Ectodermal cell (in vitro differentiated cells): Measurements from ENCODE around the gene CNTN5.

ENCODE experiments used
- H3K27ac ChIP-seq: 2 replicates; pipeline ENCODE4 v1.7.0; 2013; ENCODE audit warnings: mild to moderate bottlenecking, low read depth, low read length; ENCODE audit not compliant: insufficient read depth, poor library complexity, severe bottlenecking
- H3K27me3 ChIP-seq: 2 replicates; pipeline ENCODE4 v1.7.0; 2013; ENCODE audit warnings: mild to moderate bottlenecking, low read length; ENCODE audit not compliant: insufficient read depth, control insufficient read depth, poor library complexity, severe bottlenecking
- H3K36me3 ChIP-seq: one replicate; pipeline ENCODE4 v1.7.0; 2013; ENCODE audit warnings: low read length; ENCODE audit not compliant: control insufficient read depth, insufficient read depth
- H3K4me1 ChIP-seq: one replicate; pipeline ENCODE4 v1.7.0; 2013; ENCODE audit warnings: low read length; ENCODE audit not compliant: control insufficient read depth, insufficient read depth
- H3K4me3 ChIP-seq: 2 replicates; pipeline ENCODE4 v1.7.0; 2013; ENCODE audit warnings: low read depth, low read length, control low read depth; ENCODE audit not compliant: insufficient read depth
- H3K9me3 ChIP-seq: 2 replicates; pipeline ENCODE4 v1.7.0; 2013; ENCODE audit warnings: mild to moderate bottlenecking, low read length, moderate library complexity; ENCODE audit not compliant: control insufficient read depth
- WGBS, 2 experiments: methylation state at CpG; one replicate each; pipeline ENCODE4 v1.1.7; 2013; ENCODE audit warnings: missing lambda C conversion rate in 2 of 2; 5-methylcytosine and 5-hydroxymethylcytosine counted together

CNTN5 gene

DNA sequence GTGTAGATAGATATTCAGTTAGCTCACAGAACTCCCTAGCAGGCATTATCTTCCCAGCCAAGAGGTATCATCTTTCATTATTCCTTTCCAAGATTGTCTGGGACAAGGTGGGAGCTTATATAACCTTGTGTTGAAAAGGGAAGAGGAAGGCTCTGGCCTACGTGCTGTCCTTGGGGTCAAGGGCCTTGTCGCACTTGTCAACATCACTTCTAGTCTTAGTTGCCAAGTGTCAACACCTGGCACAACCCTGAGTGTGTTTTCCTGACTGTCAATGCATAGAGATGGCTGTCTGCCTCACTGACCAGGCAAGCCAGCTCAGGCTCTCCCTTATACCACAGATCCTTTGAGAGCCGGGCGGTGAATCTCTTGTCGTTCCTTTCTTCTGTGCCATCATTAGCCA is 331.9 kb downstream of the CNTN5 start:
- no peaks in the 10 kb centered on the region for H3K36me3 ChIP-seq
- H3K9me3 ChIP-seq, result no peaks in the 10 kb centered on the region
- no peaks in the 10 kb centered on the region for H3K27me3 ChIP-seq
- H3K4me1 ChIP-seq, result no peaks in the 10 kb centered on the region
- WGBS, 2 experiments, result 88 to 92% methylated on average over 5 of the region's 5 CpGs
- no peak overlapping the region for H3K4me3 ChIP-seq
- no peak overlapping the region for H3K27ac ChIP-seq

DNA sequence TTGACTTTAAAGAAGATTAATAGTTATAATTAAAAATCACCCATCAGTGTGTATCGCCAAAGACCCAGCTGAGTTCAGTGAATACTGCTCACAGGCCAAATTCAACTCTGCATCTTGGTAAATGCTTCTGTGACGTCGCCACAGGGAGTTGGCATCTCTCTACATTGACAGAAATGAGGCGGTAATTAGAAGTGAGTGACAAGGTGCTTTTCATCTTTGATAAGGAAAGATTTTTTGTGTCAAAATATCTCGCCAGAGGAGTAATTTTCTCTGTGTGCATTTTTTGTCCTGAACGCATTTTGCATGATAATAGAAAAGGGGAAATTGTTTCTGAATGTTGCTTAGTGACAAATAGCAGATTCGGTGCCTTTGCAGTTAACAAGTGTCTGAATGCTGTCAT is 345.8 kb downstream of the CNTN5 start:
- WGBS, 2 experiments, result 88 to 91% methylated on average over 7 of the region's 7 CpGs

DNA sequence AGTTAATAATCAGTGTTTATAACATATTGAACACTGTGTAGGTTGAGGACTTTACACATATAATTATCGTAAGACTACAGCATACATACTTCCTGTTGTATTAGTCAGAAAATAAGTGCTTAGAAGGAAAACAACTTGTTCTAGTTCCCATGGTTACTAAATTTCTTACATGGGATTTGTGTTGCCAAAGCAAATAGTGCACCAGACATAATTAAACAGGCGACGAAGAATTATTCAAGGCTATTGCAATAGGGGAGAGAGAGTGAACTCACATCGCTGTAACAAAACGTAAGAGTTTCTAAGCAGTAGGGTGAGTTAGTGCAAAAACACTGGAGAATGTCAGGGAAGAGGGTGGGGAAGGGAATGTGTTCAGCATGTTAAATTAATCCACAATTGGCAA is 347.8 kb downstream of the CNTN5 start:
- Histone ChIP-seq H3K4me1 (no peaks in the 10 kb centered on the region), H3K4me3 (no peak overlapping the region), H3K27ac (no peak overlapping the region), H3K36me3 (no peaks in the 10 kb centered on the region), H3K27me3 (no peaks in the 10 kb centered on the region), H3K9me3 (no peaks in the 10 kb centered on the region)
- 97% methylated on average over 4 of the region's 5 CpGs for WGBS, 2 experiments

More for the DNA sequence above, 345.8 kb downstream of the CNTN5 start:
- H3K9me3 ChIP-seq, result no peaks in the 10 kb centered on the region
- no peak overlapping the region for H3K4me3 ChIP-seq
- H3K27ac ChIP-seq, result no peak overlapping the region
- H3K4me1 ChIP-seq, result no peaks in the 10 kb centered on the region
- no peaks in the 10 kb centered on the region for H3K36me3 ChIP-seq
- H3K27me3 ChIP-seq, result no peaks in the 10 kb centered on the region

DNA sequence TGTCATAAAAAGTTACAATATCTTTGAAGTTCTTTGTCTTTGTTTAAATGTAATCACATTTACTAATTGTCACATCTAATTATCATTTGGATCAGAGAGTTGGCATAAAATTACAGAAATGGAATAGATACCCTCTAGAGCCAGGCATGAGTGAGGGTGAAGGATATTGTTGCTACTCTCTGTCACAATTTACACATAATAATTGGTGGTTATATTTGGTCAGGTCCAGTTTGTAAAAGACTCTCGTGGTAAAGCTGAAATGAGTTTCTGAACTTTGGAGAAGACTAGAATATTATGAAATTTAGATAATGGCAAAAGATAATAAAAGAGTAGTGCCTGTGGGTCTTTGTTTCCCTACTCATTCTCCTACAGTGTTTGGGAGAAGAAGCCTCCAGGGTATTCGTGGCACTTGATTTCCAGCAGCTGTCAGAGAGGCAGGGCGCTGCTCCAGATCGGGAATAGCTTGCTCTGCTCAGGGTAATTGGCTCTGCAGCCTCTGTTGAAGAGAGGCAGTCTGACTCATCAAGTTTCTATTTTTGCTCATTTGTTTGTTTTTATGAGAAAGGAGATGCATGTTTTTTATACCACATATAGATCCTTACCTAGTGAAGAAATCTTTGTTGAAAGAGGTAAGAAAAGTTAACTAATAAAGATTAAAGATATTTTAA is 349.9 kb downstream of the CNTN5 start:
- Histone ChIP-seq H3K36me3 (no peaks in the 10 kb centered on the region), H3K4me1 (no peaks in the 10 kb centered on the region), H3K9me3 (no peaks in the 10 kb centered on the region), H3K27ac (no peak overlapping the region), H3K4me3 (no peak overlapping the region), H3K27me3 (no peaks in the 10 kb centered on the region)
- WGBS, 2 experiments, result 54 to 59% methylated on average over 4 of the region's 4 CpGs

DNA sequence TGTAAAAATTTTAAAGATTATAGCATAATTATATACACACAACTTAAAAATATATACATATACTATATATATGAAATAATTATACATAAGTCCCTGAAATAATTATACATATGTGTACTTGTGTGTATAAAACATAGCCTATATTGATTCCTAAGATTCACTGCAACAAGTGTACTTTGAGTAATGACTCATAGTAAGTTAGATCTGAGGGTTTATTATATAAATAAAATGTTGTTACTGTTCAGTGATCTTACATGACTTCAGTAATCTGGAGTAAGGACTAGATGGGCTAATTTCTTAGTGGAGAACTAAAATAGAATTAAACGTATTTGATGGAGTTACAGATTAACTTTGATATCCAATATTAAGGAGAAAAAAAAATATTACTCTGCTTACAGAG is 350.5 kb downstream of the CNTN5 start:
- Histone ChIP-seq H3K27ac (no peak overlapping the region), H3K27me3 (no peaks in the 10 kb centered on the region), H3K4me1 (no peaks in the 10 kb centered on the region), H3K9me3 (no peaks in the 10 kb centered on the region), H3K36me3 (no peaks in the 10 kb centered on the region), H3K4me3 (no peak overlapping the region)
- WGBS, 2 experiments, result 100% methylated on average over 1 of the region's 1 CpG

DNA sequence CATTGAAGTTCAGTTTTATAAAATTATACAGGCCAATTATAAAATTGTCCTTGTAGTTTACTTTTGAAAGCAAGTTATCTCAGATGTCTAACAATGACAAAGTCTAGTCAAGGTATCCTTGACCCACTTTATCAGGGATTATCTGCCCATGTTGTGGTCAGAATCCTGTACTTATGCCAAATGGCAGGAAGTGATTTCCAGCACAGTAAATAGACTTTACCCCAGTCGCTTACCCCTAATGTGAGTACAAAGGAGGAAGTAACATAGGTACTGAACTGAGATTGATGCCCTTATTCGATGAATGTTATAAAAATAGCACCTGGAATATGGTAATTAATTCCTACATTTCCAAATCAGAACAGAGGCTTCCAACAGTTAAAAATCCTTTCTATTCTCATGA is 355.7 kb downstream of the CNTN5 start:
- Histone ChIP-seq H3K9me3 (no peaks in the 10 kb centered on the region), H3K27me3 (no peaks in the 10 kb centered on the region), H3K4me3 (no peak overlapping the region), H3K27ac (no peak overlapping the region), H3K36me3 (no peaks in the 10 kb centered on the region), H3K4me1 (no peaks in the 10 kb centered on the region)
- 85% methylated on average over 1 of the region's 2 CpGs; no CpG with 5 or more reads in 1 of the 2 experiments for WGBS, 2 experiments

DNA sequence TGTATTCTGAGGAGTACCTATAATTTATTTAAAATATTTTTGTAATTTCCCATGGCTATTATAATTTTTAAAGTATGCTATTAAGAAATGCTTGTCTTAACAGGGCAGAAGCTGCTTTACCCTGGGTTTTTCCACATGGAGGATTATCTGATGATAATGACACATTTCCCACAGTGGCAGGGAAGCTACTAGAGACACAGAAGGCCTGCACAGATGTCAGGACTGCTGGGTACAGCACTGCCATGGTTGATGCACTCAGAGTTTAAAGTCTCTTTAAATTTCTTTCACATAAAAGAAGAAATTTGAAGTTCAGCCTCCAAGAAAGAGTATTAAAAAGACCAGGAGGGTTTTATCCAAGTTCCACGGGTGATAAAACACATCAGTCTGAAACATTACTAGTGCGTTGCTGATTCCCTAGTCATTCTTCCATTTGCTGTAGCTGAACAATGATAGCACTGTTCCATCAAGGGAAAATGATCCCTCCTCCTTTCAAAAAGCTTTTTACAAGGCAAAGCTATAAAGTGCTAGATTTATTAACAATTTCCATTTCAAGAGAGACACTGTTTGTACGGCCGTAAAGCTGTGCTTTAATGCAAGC is 363.0 kb downstream of the CNTN5 start:
- Histone ChIP-seq H3K4me1 (no peaks in the 10 kb centered on the region), H3K36me3 (no peaks in the 10 kb centered on the region), H3K4me3 (no peak overlapping the region), H3K9me3 (no peaks in the 10 kb centered on the region), H3K27ac (no peak overlapping the region), H3K27me3 (no peaks in the 10 kb centered on the region)
- 95 to 96% methylated on average over 4 of the region's 4 CpGs for WGBS, 2 experiments

DNA sequence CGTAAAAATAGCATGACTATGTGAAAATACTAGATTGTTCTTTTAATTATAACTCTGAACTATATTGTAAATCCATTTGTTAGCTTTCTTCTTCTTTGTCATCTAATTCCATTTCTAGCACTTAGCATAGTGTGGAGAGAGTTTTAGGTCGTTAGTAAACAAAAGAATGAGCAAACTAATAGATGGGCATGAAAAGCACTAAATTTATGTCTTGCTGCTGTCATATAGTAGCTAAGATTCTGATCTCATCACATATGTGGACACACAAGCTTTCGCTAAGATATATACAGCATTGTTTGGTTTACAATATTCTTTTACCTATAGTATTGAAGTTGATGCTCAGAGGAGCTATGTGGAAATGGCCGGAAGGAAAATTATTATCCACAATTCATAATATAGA is 370.5 kb downstream of the CNTN5 start:
- no peaks in the 10 kb centered on the region for H3K27me3 ChIP-seq
- no peaks in the 10 kb centered on the region for H3K36me3 ChIP-seq
- H3K27ac ChIP-seq, result no peak overlapping the region
- H3K4me1 ChIP-seq, result no peaks in the 10 kb centered on the region
- H3K9me3 ChIP-seq, result no peaks in the 10 kb centered on the region
- no peak overlapping the region for H3K4me3 ChIP-seq
- 85 to 100% methylated on average over 2 to 3 of the region's 4 CpGs for whole genome bisulfite sequencing, 2 experiments

DNA sequence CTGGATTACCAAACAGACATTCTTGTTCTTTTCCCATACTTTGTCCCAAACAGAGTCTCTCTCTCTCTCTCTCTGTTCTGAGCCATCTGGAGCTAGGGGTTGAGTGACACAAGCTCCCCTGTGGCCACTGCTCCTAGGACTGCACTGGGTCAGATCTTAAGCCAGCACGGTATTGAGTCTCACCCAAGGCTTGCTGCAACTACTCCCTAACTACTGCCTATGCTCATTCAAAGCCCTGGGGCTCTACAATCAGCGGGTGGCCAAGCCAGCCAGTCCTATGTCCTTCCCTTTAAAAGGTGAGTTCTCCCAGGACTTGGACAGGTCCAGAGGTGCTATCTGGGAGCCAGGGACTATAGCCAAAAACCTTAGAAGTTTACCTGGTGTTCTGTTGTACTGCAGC is 385.6 kb downstream of the CNTN5 start:
- H3K36me3 ChIP-seq, result no peaks in the 10 kb centered on the region
- H3K4me3 ChIP-seq, result no peak overlapping the region
- H3K4me1 ChIP-seq, result no peaks in the 10 kb centered on the region
- WGBS, 2 experiments, result 83 to 87% methylated on average over 2 of the region's 2 CpGs
- H3K27ac ChIP-seq, result no peak overlapping the region
- H3K27me3 ChIP-seq, result no peaks in the 10 kb centered on the region
- H3K9me3 ChIP-seq, result no peaks in the 10 kb centered on the region

DNA sequence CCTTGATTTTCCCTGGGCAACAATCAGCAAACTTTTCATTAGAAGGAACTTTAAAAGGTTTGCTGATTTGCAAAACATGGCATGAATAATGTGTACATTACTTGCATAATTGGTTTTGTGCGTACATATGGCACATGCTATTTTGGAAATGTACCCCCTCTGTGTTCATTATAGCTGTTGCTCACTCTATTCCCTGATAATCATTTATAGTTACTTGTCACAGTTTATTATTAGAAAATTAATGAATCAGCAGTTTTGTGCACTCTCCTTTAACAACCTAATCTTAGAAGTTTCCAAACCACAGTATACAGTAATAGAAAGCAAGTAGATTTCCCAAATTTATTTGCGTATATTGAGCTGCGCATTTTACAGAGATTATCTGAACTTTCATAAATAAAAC is 389.9 kb downstream of the CNTN5 start:
- Histone ChIP-seq H3K27me3 (no peaks in the 10 kb centered on the region), H3K4me3 (no peak overlapping the region), H3K36me3 (no peaks in the 10 kb centered on the region), H3K27ac (no peak overlapping the region), H3K9me3 (no peaks in the 10 kb centered on the region), H3K4me1 (no peaks in the 10 kb centered on the region)
- 75 to 100% methylated on average over 1 to 3 of the region's 3 CpGs for WGBS, 2 experiments
